ENCODE results near the gene JARID2. TPM values are rescaled to one million over a fixed set of nuclear protein-coding genes. Genes with fewer than 3 reads are reported as not detected.
A peak's percentile ranks its signal among the peaks of the same experiment; 100 is the strongest.

The JARID2 gene
- total and polyA plus RNA-seq, 2 of the 4 experiments (the other 2 are of a cell fraction): 9.6 to 12.9 TPM

- no peak overlapping the region for H2BK15ac ChIP-seq (ENCODE audit: low read depth, low read length)
- no peak overlapping the region for H2BK120ac ChIP-seq (ENCODE audit: low read depth, low read length)
- no TSS peak for BruUV-seq (replicated peaks)
- no peak overlapping the region for H3K4me2 ChIP-seq (ENCODE audit: low read depth, low read length)
- no peak overlapping the region for H3K56ac ChIP-seq (ENCODE audit: extremely low read depth, insufficient read depth, low read length)
- H3K9me1 ChIP-seq (ENCODE audit: insufficient read depth, low read length): peaks cover 24% of the 10 kb centered on the region
- in situ Hi-C loops (cut with MboI; ENCODE audit: low sequenced_read_pairs) (no loop called here), dilution Hi-C loops (cut with HindIII; ENCODE audit: low sequenced_read_pairs, unreplicated experiment) (no loop called here), intact Hi-C loops (cut with micrococcal nuclease) (no loop called here)
- ATAC-seq (ENCODE audit: low read depth) (no peak), DNase-seq (no peak)
- peaks cover 26% of the 10 kb centered on the region for H3K4me1 ChIP-seq (ENCODE audit: control insufficient read depth, insufficient read depth, low read length)
- H3K18ac ChIP-seq (ENCODE audit: low read depth, low read length): no peak overlapping the region
- H3K27me3 ChIP-seq (ENCODE audit: control insufficient read depth, insufficient read depth, low read length): no peaks in the 10 kb centered on the region
- no peak overlapping the region for H3K9ac ChIP-seq (ENCODE audit: low read depth, low read length)
- 82% methylated on average over 5 of the region's 7 CpGs; no CpG with 5 or more reads in 1 of the 2 experiments for WGBS, 2 experiments (ENCODE audit: extremely low coverage in 2 of 2, insufficient read length in 1 of 2)
- H3K4me3 ChIP-seq (ENCODE audit: insufficient read depth, low read depth, low read length): no peak overlapping the region
- H4K8ac ChIP-seq (ENCODE audit: low read depth in 2 of 2, low read length in 2 of 2): no peak overlapping the region
- no peak overlapping the region for H4K91ac ChIP-seq (ENCODE audit: insufficient read depth, low read depth, low read length)
- no peak overlapping the region for H2AFZ ChIP-seq (replicated peaks; ENCODE audit: low read length, poor library complexity)
- POLR2A ChIA-PET (ENCODE audit: unreplicated experiment): no interaction called here
- no peak overlapping the region for H3K23ac ChIP-seq (ENCODE audit: low read depth, low read length)
- no peaks in the 10 kb centered on the region for H3K36me3 ChIP-seq (ENCODE audit: control insufficient read depth, insufficient read depth, low read length)
- no peak overlapping the region for H3K4ac ChIP-seq (ENCODE audit: low read depth, low read length)
- no peaks in the 10 kb centered on the region for H3K9me3 ChIP-seq (ENCODE audit: control insufficient read depth, insufficient read depth, low read length)
- no peak overlapping the region for H4K5ac ChIP-seq (ENCODE audit: low read depth, low read length)
- H3K79me1 ChIP-seq (ENCODE audit: low read depth in 1 of 2, low read length in 2 of 2): peaks cover 53 to 86% of the 10 kb centered on the region in 2 experiments
- CTCF ChIA-PET: no interaction called here
- no peak overlapping the region for H3K27ac ChIP-seq (ENCODE audit: insufficient read depth, low read length)
- no peak overlapping the region for H2BK20ac ChIP-seq (ENCODE audit: low read depth, low read length)
- peaks cover 87% of the 10 kb centered on the region for H4K20me1 ChIP-seq (ENCODE audit: insufficient read depth, low read length)
- H3K14ac ChIP-seq (replicated peaks; ENCODE audit: low read depth, low read length): 0 out of 2 replicates have a peak overlapping the region, but pooled peaks have one; percentile 20
- TF ChIP-seq CHD1 (IDR thresholded peaks at IDR 0.05; ENCODE audit: low read depth, low read length) (no peak), RAD21 (IDR thresholded peaks at IDR 0.05; ENCODE audit: low read length) (peak; percentile 17; the same call in 1 of the 2 replicates)
- H2AK9ac ChIP-seq (replicated peaks; ENCODE audit: low read depth, low read length, poor library complexity): peak overlapping the region; percentile 22
- H2AK5ac ChIP-seq (ENCODE audit: low read depth, low read length): no peak overlapping the region
- H2BK5ac ChIP-seq (ENCODE audit: low read depth, low read length, poor library complexity, severe bottlenecking): no peak overlapping the region
These were observed 81.4 kb downstream of the JARID2 start for GRCh38 chr6:15327271-15327670.
